ENCODE data around the gene PRPF19. TPM values are rescaled to one million over a fixed set of nuclear protein-coding genes. Genes with fewer than 3 reads are reported as not detected.

Gene PRPF19
- total and polyA plus RNA-seq, 10 of the 15 experiments (the other 5 are each of a cell fraction or from before 2014, with no cell fraction given), result 8.7 to 170 (median 61.3) TPM

GRCh38 chr11:60864856-60865513 is 41.4 kb downstream of the PRPF19 start (continued):
- TF ChIP-seq RCOR1 (conservative IDR thresholded peaks at IDR 0.05; ENCODE audit: low read depth, low read length) (no peak), MXI1 (IDR thresholded peaks at IDR 0.05; ENCODE audit: low read depth, low read length) (no peak), ATF2 (IDR thresholded peaks at IDR 0.05; ENCODE audit: low read length) (no peak), SP1 (IDR thresholded peaks at IDR 0.05; ENCODE audit: low read depth, low read length) (no peak), EGR1 (IDR thresholded peaks at IDR 0.05; ENCODE audit: borderline replicate concordance in 1 of 2, low read depth in 2 of 2, low read length in 2 of 2) (no peak)

- H3K27ac ChIP-seq (ENCODE audit: control insufficient read depth, insufficient read depth), result no peak overlapping the region
- 0 out of 2 replicates have a peak, but pooled peaks cover 1% of the 10 kb centered on the region for H3K4me1 ChIP-seq (ENCODE audit: control insufficient read depth, insufficient read depth, low read length)
- H3K36me3 ChIP-seq (ENCODE audit: control insufficient read depth in 2 of 2, insufficient read depth in 2 of 2, low read length in 1 of 2), result no peaks in the 10 kb centered on the region
- no peak overlapping the region for H2AFZ ChIP-seq (ENCODE audit: control insufficient read depth, low read depth, low read length)
- DNase-seq (ENCODE audit: low read depth, low spot score), result no peak
- H3K27me3 ChIP-seq (replicated peaks in 1 of 2; ENCODE audit: control insufficient read depth in 2 of 2, insufficient read depth in 2 of 2, low read length in 1 of 2), result no peaks in the 10 kb centered on the region
- POLR2A ChIA-PET, result no interaction called here
- TF ChIP-seq ASH2L (IDR thresholded peaks at IDR 0.05; ENCODE audit: borderline replicate concordance, low read depth), result no peak
- no peak for TF ChIP-seq GABPA (IDR thresholded peaks at IDR 0.05; ENCODE audit: low read depth)
- TF ChIP-seq CHD1 (IDR thresholded peaks at IDR 0.05; ENCODE audit: low read depth, low read length), result no peak
- no peak for TF ChIP-seq EP300 (IDR thresholded peaks at IDR 0.05; ENCODE audit: borderline replicate concordance in 1 of 2, control insufficient read depth in 1 of 2, low read depth in 2 of 2, low read length in 2 of 2)
- no peak for TF ChIP-seq ZNF592 (IDR thresholded peaks at IDR 0.05)
- no peak for TF ChIP-seq POU2F2 (IDR thresholded peaks at IDR 0.05; ENCODE audit: borderline replicate concordance, low read depth, low read length)
- in situ Hi-C loops (cut with MboI) (no loop called here), intact Hi-C loops (cut with micrococcal nuclease; ENCODE audit: unreplicated experiment) (no loop called here)
- H3K9ac ChIP-seq (ENCODE audit: control insufficient read depth, insufficient read depth, low read length), result no peak overlapping the region
- no peak for FAIRE-seq
- SMC1A ChIA-PET (ENCODE audit: uncharacterized antibody, unreplicated experiment), result interaction anchor here (0.6 kb wide), 1 partner anchor 29 kb away, joined by 4 read pairs; no protein-coding TSS in a partner anchor
- no peak overlapping the region for H3K4me3 ChIP-seq
- CTCF ChIA-PET, result interaction anchor here (1.5 to 1.7 kb wide), 2 partner anchors 13 to 323 kb away, joined by 3 read pairs; no protein-coding TSS in a partner anchor
- ATAC-seq, result no peak
- H3K79me2 ChIP-seq (ENCODE audit: control insufficient read depth, insufficient read depth, low read length), result no peaks in the 10 kb centered on the region
- BruUV-seq (replicated peaks), result no TSS peak
- no peaks in the 10 kb centered on the region for H4K20me1 ChIP-seq (ENCODE audit: control insufficient read depth, insufficient read depth)
- H3K9me3 ChIP-seq (replicated peaks; ENCODE audit: control insufficient read depth, insufficient read depth, low read length), result no peaks in the 10 kb centered on the region
- RAD21 ChIA-PET (ENCODE audit: unreplicated experiment), result no interaction called here
- no peak overlapping the region for H3K4me2 ChIP-seq (ENCODE audit: control insufficient read depth, insufficient read depth)
- 55% methylated on average over 16 of the region's 16 CpGs for WGBS (ENCODE audit: insufficient coverage, insufficient replicate concordance, low lambda C conversion rate, missing lambda C conversion rate)
Measured at GRCh38 chr11:60863550-60864521, 42.5 kb downstream of the PRPF19 start.

Data from GM12878 (cell line).